ENCODE data around the gene PHLPP1. TPM values are rescaled to one million over a fixed set of nuclear protein-coding genes. Genes with fewer than 3 reads are reported as not detected.

The PHLPP1 gene
- total and polyA plus RNA-seq, 9 of the 15 experiments (the other 6 are each of a cell fraction or from before 2014, with no cell fraction given), result 0.56 to 9.0 (median 4.5) TPM

GRCh38 chr18:62832282-62832681, 116.9 kb downstream of the PHLPP1 start:
- Histone ChIP-seq H3K27me3 (ENCODE audit: control insufficient read depth in 2 of 2, insufficient read depth in 2 of 2, low read length in 2 of 2) (no peaks in the 10 kb centered on the region), H3K4me2 (ENCODE audit: insufficient read depth, low read length) (no peak overlapping the region), H2AFZ (ENCODE audit: low read depth, low read length) (no peak overlapping the region), H4K20me1 (replicated peaks; ENCODE audit: control insufficient read depth, insufficient read depth, low read length) (no peaks in the 10 kb centered on the region), H3K4me1 (replicated peaks in 1 of 2; ENCODE audit: control insufficient read depth in 2 of 2, insufficient read depth in 2 of 2, low read length in 2 of 2) (peaks cover 11 to 19% of the 10 kb centered on the region in 2 experiments; a peak in 4 of 5 replicates), H3K36me3 (ENCODE audit: control insufficient read depth, insufficient read depth, low read length) (peaks cover 6% of the 10 kb centered on the region; the same call in 1 of the 3 replicates), H3K9me1 (ENCODE audit: control insufficient read depth, insufficient read depth, low read length) (peaks cover 3% of the 10 kb centered on the region), H3K9me3 (replicated peaks; ENCODE audit: control insufficient read depth, insufficient read depth, low read depth, low read length) (0 out of 2 replicates have a peak, but pooled peaks cover 2% of the 10 kb centered on the region), H3K9ac (ENCODE audit: insufficient read depth in 1 of 2, low read depth in 2 of 2, low read length in 2 of 2) (no peak overlapping the region), H3K4me3 (no peak overlapping the region), H3K79me2 (ENCODE audit: control insufficient read depth, insufficient read depth, low read length) (peaks cover 8% of the 10 kb centered on the region; the same call in 2 of the 3 replicates), H3K27ac (ENCODE audit: extremely low read depth, low read depth, low read length) (no peak overlapping the region)
- in situ Hi-C loops (cut with MboI) (no loop called here), intact Hi-C loops (cut with micrococcal nuclease) (loop anchor here (10.0 kb wide), 1 partner anchor 87 kb away; no protein-coding TSS in a partner anchor)
- ChIA-PET CTCF (ENCODE audit: low intra/inter-chr PET ratio) (no interaction called here), POLR2A (interaction anchor here (0.7 kb wide), 1 partner anchor 172 kb away, joined by 3 read pairs; no protein-coding TSS in a partner anchor)
- peak; percentile 64 for ATAC-seq
- peak in 1 of 4 experiments; percentile 18 for DNase-seq (ENCODE audit: extremely low read depth in 1 of 4, low spot score in 3 of 4)
- BruUV-seq (replicated peaks), result TSS peak; percentile 36
- 12% methylated on average over 2 of the region's 2 CpGs for WGBS (ENCODE audit: insufficient coverage, low coverage, missing lambda C conversion rate)
- no peak for FAIRE-seq
- peak; percentile 33 for TF ChIP-seq CBFA2T3 (IDR thresholded peaks at IDR 0.05)
- no peak for TF ChIP-seq ZNF57 (CRISPR knock-in tag; IDR thresholded peaks at IDR 0.05)
- no peak for TF ChIP-seq ZBTB5 (IDR thresholded peaks at IDR 0.05)
- peak in 1 of 2 experiments; percentile 87; a peak in 2 of 4 replicates for TF ChIP-seq SRF (CRISPR knock-in tag; IDR thresholded peaks at IDR 0.05)
- TF ChIP-seq HOMEZ (CRISPR knock-in tag; IDR thresholded peaks at IDR 0.05), result no peak
- TF ChIP-seq ARHGAP35 (IDR thresholded peaks at IDR 0.05; ENCODE audit: partially characterized antibody), result no peak
- TF ChIP-seq, protein P1, sequence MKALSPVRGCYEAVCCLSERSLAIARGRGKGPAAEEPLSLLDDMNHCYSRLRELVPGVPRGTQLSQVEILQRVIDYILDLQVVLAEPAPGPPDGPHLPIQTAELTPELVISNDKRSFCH (CRISPR knock-in tag; IDR thresholded peaks at IDR 0.05), result no peak
- TF ChIP-seq, protein P1 (tag; IDR thresholded peaks at IDR 0.05), result no peak
- TF ChIP-seq ZC3H4 (CRISPR knock-in tag; IDR thresholded peaks at IDR 0.05; ENCODE audit: borderline replicate concordance), result no peak
- TF ChIP-seq ZNF830 (CRISPR knock-in tag; IDR thresholded peaks at IDR 0.05), result no peak
- no peak for TF ChIP-seq ZNF274 (IDR thresholded peaks at IDR 0.05; ENCODE audit: borderline replicate concordance, low read depth, low read length)
- no peak for TF ChIP-seq NCOA4 (IDR thresholded peaks at IDR 0.05; ENCODE audit: partially characterized antibody)
- TF ChIP-seq MYC (IDR thresholded peaks at IDR 0.05; ENCODE audit: low read depth, low read length), result 0 out of 2 replicates have a peak, but pooled peaks have one; percentile 12
- no peak for TF ChIP-seq MYC (CRISPR knock-in tag; IDR thresholded peaks at IDR 0.05; ENCODE audit: borderline replicate concordance, low read depth)
- 0 out of 2 replicates have a peak, but pooled peaks have one; percentile 8 for TF ChIP-seq EP300 (IDR thresholded peaks at IDR 0.05; ENCODE audit: low read length)
- TF ChIP-seq TAL1 (IDR thresholded peaks at IDR 0.05), result 0 out of 2 replicates have a peak, but pooled peaks have one; percentile 22
- TF ChIP-seq RFX5 (IDR thresholded peaks at IDR 0.05; ENCODE audit: low read depth, low read length), result no peak
- TF ChIP-seq COPS2 (conservative IDR thresholded peaks at IDR 0.05), result no peak
- no peak for TF ChIP-seq ZNF785 (CRISPR knock-in tag; IDR thresholded peaks at IDR 0.05)
- no peak for TF ChIP-seq ZNF212 (CRISPR knock-in tag; IDR thresholded peaks at IDR 0.05)
- 0 out of 2 replicates have a peak, but pooled peaks have one; percentile 27 for TF ChIP-seq DPF2 (IDR thresholded peaks at IDR 0.05)
- TF ChIP-seq TAF15 (IDR thresholded peaks at IDR 0.05; ENCODE audit: low read depth, low read length), result no peak
- TF ChIP-seq ZNF134 (CRISPR knock-in tag; conservative IDR thresholded peaks at IDR 0.05), result no peak
